Jurkat, Clone E6-1 (cell line): Measurements from ENCODE around the gene DPEP3.
A peak's percentile ranks its signal among the peaks of the same experiment; 100 is the strongest.

ENCODE experiments used
- DNase-seq: peaks from one replicate; pipeline ENCODE4 v3.0.0-alpha.2; 2011; ENCODE audit warnings: low read depth, low spot score
- H3K4me3 ChIP-seq: 2 replicates; pipeline ENCODE4 v1.5.1; 2011; ENCODE audit warnings: mild to moderate bottlenecking, low read length, control low read depth, moderate library complexity

Gene DPEP3

DNA sequence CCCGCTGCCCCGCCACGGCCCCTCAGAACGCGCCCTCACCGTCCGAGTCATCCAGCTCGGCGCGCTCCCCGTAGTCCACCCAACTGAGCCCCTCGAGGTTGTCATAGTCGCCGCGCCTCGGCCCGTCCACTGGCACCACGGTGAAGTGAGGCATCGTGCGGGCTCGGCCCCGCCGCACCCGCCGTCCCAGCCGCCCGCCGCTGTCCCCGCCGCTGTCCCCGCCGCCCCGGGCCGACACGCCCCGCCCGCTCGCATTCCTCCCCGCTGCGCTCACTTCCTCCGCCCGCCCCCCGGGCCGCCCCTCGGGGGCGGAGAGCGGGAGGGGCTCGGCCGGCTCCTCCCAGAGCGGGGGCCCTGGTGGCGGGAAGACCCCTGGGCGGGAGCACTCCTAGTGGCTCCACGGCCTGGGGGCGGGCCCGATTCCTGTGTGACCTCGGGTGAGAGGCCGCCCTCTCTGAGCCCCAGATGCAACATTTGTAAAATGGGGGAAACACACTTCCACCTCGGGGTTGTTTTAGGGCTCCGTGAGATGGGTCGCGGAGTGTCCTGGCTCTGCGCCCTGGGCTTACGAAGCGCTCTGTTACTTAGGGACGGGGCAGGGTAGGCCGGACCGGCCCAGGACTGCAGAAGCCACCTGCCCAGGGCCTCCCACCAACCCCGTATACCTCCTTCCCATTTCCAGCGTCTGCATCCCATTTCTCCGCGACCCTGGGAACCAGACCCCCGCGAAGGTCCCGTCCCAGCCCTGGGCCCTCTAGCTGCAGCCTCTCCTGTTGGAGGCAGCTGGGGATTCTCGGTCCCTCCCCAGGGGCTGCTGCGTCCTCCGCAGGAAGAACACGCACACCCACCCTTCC is 11.7 kb downstream of the DPEP3 start, which contains the start of gene SLC12A4:
Gene SLC12A4 (minus strand): TSS at position 238 of the 854 bp plus-strand sequence. CDS start 84 bp downstream, at position 154.
- DNase-seq: peak; percentile 79
- H3K4me3 ChIP-seq: peak within 1 kb of the TSS; percentile 61

GRCh38 chr16:67967958-67968399 is 12.3 kb downstream of the DPEP3 start:
- no peak for DNase-seq
- H3K4me3 ChIP-seq: peak overlapping the region; percentile 61

DNA sequence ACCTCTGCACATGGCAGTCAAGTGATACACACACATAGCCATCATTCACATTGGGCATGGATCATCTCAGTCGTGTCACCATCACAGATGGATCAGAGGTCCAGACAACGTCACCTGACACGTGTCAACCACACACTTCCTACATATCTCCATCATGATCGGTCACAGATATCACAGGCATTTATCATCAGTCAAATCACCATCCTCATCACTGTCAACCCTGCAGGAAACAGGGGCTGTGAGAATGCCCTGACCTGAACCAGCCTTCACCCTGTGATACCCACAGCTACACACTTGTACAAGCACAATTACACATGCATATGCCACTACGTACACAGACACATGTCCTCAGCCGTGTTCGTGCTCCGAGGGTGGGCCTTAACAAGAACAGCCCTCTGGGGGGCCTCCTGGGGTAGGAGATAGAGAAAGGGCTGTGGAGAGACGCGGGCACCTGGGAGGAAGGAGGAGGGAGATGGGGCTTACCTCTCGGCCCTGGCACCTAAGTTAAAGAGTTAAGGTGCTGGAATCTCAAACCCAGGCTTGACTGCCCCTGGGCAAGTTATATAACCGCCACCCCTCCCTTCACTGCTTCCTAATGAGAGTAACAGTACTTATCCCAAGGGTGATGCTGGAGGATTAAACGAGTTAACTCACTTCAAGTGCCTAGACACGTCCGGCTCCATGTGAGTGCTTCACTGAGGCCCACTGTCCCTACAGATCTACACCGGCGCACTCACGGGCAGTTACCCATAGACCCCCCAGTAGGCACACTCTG is 12.9 kb downstream of the DPEP3 start:
- H3K4me3 ChIP-seq: peak overlapping the region; percentile 61
- DNase-seq: no peak

DNA sequence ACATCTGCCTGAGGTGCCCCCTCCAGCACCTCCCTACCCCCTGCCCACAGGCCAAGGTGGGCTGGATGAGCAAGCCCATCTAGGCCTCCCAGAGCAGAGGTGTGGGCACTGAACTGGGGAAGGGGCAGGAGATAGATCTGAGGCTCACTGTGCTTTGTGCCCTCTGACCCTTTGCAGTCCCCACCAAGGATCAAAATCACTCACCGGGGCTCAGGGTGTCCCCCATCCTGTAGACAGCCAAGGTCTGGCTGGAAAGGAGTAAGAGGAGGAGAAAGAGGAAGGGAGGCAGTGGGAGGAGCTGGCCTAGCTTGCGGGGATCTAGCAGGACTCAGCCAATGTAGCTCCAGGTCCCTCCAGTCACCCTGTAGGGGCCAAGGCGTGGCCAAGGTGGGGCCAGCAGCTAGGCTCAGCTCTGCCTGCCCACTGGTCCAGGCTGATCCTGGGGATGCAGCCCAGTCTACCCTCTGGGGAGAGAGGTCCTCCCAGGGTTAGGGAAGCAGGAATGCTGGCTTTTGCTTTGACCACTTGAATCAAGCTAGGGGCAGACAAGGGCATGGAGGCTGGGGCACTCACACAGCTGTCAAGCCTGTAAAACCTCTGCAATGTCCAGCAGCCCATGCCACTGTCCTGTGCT is 13.6 kb downstream of the DPEP3 start:
- DNase-seq: no peak
- no peak overlapping the region for H3K4me3 ChIP-seq

DNA sequence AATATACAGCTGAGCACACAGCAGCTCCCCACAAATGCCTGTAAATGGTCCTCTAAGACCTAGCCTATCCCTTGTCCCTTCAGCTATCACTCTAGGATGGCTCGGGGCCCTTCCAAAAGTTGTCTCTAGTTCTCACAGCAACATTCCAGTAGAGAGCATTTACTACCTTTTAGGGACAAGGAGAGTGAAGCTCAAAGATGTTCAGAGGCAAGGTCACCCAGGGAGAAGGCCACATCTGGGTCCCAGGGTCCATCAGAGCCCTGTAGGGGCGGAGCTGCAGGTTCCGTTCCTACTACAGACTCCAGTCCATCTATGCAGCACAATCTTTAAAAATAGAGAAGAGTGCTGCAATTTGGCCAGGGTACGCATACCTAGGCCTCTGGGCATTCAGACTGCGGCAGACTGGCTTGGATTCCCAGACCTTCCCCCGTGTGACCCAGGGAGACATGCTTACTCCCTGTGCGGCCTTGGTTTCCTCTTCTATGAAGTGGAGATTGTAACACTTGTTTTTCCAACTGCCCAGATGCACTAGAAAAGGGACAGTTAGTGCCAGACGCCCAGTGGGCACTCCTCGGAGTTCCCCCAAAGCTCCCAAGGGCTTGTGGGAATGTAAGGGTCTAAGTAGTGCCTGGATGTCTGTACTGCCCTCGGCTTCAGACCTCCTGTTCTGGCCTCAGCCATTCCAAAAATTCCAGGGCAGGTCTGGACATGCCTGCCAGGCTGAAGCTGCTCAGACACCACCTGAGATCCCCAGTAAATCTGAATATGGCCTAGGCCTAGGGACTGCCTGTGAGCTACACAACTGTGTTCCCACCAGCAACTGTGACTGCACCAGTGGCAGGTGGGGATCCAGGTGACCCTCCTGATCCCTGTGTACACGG is 14.4 kb downstream of the DPEP3 start:
- no peak for DNase-seq
- H3K4me3 ChIP-seq: no peak overlapping the region

GRCh38 chr16:67964477-67965131 is 15.7 kb downstream of the DPEP3 start:
- peak; percentile 30 for DNase-seq
- H3K4me3 ChIP-seq: no peak overlapping the region

GRCh38 chr16:67963662-67964321 is 16.5 kb downstream of the DPEP3 start:
- DNase-seq: no peak
- no peak overlapping the region for H3K4me3 ChIP-seq

GRCh38 chr16:67963292-67963661 is 17.0 kb downstream of the DPEP3 start:
- DNase-seq: no peak
- no peak overlapping the region for H3K4me3 ChIP-seq

DNA sequence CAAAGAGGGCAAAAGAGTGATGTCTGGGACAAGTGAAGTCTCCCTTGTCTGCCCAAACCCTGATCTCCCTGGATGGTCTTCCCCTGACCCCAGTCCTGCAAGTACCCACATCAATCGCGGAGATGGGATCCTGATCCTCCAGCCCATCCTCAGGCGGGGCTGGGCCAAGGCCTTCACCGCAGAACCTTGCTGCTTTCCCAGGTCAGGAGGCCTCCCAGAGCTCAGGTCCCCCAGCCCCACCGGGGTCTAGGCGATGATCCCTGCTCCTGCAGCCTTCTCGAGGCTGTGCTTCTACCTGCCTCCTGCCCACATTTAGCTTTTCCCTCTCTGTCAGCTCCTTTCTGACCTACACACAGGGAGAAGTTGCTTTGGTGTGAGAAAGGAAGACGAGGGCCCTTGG is 18.2 kb downstream of the DPEP3 start:
- DNase-seq: no peak
- H3K4me3 ChIP-seq: no peak overlapping the region

DNA sequence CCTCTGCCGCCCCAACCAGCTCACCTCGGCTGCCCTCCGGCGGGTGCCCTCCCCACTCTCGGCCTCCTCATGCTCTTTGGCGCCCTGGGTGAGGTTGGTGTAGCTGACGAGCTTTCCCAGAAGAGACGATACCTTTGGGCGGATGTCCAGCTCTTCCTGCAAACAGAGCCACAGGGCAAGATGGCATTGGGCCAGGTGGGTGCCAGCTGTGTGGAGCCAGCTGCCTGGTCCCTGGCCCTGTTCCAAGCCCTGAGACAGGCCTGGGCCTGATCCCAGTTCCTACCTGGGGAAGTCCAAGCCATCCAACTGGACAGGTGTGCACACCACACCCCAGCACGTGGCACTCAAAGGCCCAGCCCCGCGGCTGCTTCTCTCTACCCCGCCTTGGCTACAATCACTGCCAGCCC is 18.7 kb downstream of the DPEP3 start:
- no peak for DNase-seq
- H3K4me3 ChIP-seq: no peak overlapping the region

GRCh38 chr16:67959536-67960329 is 20.6 kb downstream of the DPEP3 start:
- H3K4me3 ChIP-seq: no peak overlapping the region
- DNase-seq: no peak

DNA sequence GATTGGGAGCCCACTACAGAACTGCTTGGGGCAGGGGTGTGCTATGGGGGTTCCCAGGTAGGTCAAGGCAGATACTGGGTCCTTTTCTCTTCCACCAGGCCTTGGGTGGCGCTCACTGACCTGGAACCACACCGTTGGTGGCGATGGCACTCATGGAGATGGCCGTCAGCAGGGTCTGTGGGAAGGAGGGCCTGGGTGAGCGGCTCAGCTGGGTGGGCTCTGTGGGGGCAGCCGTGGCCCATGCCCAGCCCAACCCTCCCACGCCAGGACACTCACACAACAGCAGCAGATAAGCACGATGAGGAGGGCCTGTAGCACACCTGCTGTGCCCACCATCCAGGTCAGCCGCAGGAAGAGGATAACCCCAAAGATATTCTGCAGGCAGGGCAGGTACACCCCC is 22.7 kb downstream of the DPEP3 start:
- DNase-seq: no peak
- no peak overlapping the region for H3K4me3 ChIP-seq

DNA sequence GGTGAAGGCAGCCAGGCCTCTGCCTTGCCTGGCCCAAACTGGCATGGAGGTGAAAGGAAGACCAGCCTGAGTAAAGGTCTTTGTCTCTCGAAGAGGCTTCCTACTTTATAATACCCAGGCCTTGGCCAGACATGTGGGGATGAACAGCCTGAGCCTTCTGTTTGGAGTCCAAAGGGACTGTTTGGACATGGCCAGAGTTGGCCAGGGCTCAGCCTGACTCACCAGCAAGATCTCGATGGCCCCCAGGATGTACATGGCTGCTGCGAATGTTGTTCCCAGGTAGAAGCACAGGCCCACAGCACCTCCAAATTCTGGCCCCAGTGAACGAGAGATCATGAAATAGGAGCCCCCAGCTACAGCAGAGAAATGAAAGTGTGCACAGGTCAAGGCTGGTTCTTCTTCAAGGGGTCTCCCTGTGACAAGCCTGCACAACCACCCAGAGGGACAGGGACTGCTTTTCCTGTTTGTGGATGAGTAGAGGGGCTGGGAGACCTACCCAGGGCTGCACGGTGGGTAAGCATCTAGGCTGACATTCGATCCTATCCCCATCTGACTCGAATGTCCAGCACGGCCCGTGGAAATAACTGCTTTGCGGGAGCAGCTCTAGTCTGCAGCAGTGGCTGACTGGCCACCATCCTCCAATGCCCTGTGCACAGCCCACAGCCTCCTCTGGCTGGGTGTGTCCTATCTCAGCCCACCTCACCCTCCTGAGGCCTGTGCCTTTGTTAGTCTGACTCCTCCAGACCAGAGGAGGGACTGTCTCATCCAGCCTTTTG is 25.7 kb downstream of the DPEP3 start:
- no peak for DNase-seq
- H3K4me3 ChIP-seq: no peak overlapping the region

DNA sequence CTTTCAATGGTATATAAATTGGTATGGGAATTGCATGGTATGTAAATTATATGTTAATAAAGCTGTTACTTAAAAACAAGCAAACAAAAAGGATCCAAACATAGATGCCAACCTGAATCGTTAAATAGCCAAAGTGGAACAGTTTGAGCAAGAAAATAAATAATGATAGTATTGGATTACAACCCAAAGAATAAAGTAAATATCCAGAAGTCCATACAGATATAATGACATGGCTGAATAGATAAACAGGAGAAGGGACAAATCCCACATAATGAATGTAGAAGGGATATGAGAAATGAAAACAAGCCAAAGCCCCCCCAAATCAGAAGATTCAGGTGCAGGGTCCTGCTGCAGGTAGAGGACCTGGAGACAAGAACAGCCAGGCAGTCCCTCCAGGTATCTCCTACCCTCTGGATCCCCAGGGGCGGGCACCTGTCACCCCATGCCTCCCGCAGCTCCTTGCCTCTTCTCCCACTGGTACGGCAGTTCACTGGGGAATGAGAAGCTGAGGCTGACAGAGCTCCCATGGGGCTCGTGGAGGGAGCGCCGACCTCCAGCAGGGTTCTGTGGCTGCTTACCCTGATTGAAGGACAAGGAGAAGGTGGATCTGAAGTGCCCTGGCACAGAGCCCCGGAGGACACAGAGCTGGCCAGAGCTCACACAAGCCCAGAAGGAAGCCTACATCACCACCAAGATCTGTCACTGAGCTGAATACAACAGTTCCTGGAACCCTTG is 26.5 kb downstream of the DPEP3 start:
- no peak overlapping the region for H3K4me3 ChIP-seq
- DNase-seq: no peak

- no peak for DNase-seq
- no peak overlapping the region for H3K4me3 ChIP-seq
Measured at GRCh38 chr16:67951485-67951884, 28.8 kb downstream of the DPEP3 start.

- DNase-seq: no peak
Measured at GRCh38 chr16:67950335-67950843, 29.9 kb downstream of the DPEP3 start.

More at GRCh38 chr16:67950335-67950843, 29.9 kb downstream of the DPEP3 start:
- H3K4me3 ChIP-seq: no peak overlapping the region
